ENCODE data around the gene ANXA4.
"Not testable (repeated sequence)": the region's sequence is repeated elsewhere in the genome, so short reads cannot be mapped to it uniquely, and the experiment has no call there.

ANXA4 gene

DNA sequence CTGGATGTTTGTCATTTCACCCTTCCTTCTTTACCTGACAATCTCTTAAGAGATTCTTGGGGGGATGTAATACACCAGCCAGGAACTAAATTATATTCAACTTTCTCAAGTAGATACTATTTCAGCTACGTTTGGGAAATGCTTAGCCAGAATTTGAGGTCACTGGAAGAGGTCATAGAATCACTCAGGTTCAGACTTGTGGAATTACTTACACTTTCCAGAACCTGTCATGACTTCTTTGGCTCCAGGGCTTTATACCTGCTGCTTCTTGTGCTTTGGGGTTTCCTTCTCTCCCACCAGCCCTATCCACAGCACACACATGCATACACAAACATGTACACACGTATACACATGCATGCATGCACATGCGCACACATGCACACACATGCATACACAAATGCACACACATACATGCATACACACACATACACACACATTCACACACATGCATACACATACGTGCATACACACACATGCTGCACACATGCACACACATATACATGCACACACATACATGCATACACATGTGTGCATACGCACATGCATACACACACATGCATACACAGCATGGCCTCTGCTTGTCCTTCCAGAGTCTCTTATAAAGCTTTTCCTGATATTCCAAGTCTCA, 23.5 kb upstream of the ANXA4 start:
- in situ Hi-C loops (cut with MboI; ENCODE audit: low sequenced_read_pairs) = no loop called here

DNA sequence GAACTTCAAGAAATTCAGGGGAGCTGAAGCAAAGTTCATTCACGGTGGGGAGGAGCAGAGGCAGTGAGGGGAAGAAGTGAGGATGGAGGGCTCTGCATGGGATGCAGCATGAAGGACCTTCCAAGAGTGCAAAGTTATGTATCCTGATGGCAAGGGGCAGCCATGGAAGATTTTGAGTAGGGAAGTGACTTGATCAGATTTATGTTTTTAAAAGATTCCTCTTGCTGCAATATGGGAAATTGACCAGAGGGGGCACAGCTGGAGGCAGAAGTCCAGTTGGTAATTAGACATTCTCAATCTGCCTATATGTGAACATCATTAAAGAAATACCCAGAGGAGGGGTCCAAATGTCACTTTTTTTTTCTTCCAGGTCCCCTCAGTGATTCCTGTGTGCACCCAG, 21.5 kb upstream of the ANXA4 start:
- in situ Hi-C loops (cut with MboI; ENCODE audit: low sequenced_read_pairs) = no loop called here

DNA sequence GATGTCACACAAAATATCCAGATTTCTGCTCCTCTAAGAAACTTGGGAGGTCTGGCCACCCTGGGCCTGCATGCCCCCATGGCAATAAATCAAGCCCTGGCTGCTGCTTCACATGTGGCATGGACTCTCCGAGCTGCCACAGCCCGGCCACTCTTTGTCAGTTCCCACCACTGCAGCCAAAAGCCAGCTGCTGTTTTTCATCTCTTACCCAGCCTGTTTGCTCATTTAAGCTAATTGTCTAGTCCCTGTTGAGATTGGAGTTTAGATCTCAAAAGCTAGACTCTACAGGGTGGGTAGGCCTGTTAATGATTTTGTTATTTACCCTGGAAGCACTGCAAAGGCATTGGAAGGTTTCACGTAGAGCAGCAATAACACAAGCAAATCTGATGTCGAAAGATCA, 20.9 kb upstream of the ANXA4 start:
- in situ Hi-C loops (cut with MboI; ENCODE audit: low sequenced_read_pairs) = no loop called here

DNA sequence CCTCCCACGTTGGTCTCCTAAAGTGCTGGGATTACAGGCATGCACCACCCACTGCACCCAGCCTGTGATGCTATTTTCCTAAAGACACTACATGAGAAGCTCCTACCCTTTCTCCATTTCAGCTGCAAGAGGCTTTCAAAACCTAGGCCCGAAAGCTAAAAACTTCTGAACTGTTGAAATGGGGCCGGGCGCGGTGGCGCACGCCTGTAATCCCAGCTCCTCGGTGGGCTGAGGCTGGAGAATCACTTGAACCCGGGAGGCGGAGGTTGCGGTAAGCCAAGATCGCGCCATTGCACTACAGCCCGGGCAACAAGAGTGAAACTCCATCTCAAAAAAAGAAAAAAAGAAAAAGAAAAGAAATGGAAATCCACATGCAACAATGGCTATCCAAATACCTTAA, 18.1 kb upstream of the ANXA4 start:
- in situ Hi-C loops (cut with MboI; ENCODE audit: low sequenced_read_pairs) = no loop called here

DNA sequence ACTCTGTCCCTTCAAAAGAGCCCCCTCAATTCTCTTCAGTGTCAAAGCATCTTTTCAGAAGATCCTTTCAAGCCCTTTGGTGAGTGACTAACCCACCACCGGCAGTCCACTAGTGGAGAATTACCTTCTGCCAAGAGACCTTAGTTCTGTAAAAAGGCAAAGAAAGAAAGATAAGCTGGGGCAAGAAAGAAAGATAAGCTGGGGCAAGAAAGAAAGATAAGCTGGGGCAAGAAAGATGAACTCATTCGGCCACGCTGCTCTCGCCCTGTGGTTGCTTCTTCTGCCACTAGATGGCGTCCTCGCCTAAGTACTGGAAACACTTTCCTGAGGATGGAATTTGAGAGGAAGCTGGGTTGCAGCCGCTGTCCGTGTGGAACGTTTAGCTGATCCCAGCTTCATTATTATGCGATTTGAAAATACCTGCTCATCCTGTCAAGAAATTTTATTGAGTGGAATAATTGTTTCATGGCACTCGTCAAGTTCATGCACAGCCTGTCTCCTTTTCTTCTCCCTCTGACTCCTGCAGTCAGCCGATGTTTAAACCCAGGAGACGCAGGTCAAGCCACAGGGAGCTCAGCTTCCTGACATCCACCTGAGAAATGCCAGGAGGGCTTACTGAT, 17.3 kb upstream of the ANXA4 start:
- in situ Hi-C loops (cut with MboI; ENCODE audit: low sequenced_read_pairs) = no loop called here

DNA sequence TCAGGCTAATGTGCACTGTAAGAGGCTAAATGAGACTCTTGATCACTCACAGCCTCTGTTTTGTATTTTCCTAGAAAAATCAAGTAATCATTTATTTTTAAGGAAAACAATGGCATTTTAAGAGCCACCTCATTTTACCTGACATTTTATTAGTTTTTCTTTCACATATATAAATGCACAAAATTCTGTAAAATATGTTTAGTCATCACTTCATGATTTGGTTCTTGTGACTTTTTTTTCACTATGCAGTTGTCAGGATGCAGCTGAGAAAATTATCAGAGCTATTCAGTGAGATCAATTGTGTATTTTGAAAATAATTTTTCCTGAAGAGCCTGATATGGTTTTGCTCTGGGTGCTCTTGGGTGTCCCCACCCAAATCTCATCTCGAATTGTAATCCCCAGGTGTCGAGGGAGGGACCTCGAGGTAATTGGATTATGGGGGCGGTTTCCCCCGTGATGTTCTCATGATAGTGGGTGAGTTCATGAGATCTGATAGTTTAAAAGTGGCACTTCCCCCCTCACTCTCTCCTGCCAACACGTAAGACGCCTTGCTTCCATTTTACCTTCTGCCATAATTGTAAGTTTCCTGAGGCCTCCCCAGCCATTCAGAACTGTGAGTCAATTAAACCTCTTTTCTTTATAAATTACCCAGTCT, 16.1 kb upstream of the ANXA4 start:
- in situ Hi-C loops (cut with MboI; ENCODE audit: low sequenced_read_pairs) = no loop called here

DNA sequence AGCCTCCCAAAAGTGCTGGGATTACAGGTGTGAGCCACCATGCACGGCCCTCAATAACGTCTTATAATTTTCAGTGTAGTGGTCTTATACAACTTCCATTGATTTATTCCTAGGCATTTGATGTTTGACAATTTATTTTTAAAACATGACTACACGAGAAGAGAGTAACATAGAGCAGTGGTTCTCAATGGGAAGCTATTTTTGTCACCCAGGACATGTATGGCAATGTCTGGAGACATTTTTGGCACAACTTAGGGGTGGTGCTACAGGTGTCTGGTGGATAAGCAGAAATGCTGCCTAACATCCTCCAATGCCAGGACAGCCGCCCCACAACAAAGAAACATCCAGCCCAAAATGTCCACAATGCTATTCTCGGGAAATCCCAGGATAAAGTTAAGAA, 12.7 kb upstream of the ANXA4 start:
- in situ Hi-C loops (cut with MboI; ENCODE audit: low sequenced_read_pairs) = no loop called here

DNA sequence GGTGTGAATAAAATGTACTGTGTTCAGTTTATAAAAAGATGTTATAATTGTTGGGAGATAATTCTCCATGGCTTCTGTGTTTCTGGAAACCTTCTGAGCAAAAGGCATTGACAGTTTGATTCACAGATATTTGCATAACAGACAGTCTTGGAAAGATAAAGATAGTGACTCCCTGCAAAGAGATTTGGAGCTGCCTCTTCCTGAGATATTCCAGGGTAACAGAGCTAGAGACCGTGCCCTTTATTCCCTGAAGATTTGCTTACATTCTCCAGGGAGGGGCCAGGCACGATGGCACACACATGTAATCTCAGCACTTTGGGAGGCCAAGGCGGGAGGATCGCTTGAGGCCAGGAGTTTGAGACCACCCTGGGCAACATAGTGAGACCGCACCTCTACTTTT, 12.2 kb upstream of the ANXA4 start:
- in situ Hi-C loops (cut with MboI; ENCODE audit: low sequenced_read_pairs) = no loop called here

DNA sequence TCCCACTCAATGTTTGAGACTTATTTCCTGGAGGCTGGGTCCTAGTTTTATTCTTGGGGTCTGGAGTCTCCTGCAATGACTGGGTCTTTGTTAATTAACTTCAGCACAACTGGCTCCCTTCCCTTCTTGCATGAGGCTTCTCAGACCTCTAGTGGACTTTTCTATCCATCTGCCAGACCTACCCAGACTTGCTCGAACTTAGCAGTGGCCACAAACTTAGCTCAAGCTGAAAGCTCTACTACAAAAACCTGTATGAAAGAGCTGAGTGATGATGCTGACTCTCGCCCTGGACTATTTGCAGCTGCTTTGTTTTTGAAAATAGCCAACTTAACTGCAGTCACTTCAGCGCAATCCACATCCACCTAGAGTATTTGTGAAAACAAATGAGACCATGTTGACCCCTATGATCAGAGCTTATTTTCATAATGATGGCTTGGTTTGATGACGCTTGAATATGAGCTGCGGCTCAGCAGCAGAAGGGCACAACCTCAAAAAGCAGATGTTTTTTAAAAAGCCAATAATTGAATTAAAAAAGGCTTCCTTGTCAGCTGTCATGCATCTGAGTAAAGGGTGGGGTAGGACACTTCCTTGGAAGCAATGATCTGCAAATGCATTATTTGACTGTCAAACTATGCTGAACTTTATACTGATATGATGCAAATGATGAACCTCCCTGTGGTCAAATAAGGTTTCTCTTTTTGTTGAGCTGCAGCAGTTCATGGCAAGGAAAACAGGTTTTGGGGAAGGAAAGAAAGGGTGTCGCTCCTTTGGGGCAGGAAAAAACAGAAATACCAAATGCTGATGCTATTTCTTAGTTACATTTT, 10.6 kb upstream of the ANXA4 start:
- in situ Hi-C loops (cut with MboI; ENCODE audit: low sequenced_read_pairs) = no loop called here

DNA sequence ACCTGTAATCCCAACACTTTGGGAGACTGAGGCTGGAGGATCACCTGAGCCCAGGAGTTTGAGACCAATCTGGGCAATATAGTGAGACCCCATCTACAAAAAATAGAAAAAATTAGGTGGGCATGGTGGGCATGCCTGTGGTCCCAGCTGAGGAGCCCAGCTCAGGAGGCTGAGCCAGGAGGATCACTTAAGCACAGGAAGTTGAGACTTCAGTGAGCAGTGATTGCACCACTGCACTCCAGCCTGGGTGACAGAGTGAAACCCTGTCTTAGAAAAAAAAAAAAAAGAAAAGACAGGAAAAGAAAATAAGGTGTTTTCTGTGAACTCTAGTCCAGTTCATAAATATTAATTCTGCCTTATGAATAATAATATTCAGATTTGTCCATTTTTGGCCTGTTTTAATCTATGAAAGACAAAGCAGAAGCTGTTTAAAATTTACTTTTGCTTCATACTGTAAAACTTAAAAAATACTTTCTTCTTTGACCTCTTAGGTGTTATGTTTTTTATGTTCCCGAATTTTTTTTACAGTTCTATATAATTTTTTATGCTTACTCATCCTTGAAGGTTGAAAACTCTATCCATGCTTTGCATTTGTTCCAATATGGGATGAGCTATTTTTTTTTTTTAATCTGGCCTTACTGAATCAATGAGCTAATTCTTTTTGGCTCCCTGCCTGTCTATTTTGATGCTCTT, 8.4 kb upstream of the ANXA4 start:
- in situ Hi-C loops (cut with MboI; ENCODE audit: low sequenced_read_pairs) = no loop called here

DNA sequence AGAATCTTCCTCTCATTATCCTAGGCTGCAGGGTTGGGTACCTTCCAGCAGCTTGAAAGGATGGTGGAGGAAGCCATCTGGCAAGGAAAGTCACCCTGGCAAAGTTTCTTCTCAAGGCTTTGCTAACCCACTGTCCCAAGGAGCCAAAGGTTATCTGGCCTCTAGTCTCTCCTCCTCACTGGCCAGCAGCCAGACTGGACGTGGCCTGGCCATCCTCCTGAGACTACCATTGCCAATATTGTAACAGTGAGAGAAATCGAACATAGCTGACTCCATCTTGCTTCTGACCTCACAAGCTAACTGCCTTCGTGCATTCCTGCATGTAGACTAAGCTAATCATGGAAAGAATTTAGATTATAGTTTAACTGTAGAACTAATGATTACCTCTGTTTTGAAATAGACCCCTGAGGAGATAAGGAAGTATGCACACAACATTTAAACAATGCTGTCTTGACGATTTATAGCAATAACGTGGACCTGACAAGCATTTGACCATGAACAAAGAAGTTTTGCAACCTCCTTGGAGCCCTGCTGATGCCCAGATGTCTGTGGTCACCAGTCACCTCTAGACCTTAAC, 7.8 kb upstream of the ANXA4 start:
- in situ Hi-C loops (cut with MboI; ENCODE audit: low sequenced_read_pairs) = no loop called here

DNA sequence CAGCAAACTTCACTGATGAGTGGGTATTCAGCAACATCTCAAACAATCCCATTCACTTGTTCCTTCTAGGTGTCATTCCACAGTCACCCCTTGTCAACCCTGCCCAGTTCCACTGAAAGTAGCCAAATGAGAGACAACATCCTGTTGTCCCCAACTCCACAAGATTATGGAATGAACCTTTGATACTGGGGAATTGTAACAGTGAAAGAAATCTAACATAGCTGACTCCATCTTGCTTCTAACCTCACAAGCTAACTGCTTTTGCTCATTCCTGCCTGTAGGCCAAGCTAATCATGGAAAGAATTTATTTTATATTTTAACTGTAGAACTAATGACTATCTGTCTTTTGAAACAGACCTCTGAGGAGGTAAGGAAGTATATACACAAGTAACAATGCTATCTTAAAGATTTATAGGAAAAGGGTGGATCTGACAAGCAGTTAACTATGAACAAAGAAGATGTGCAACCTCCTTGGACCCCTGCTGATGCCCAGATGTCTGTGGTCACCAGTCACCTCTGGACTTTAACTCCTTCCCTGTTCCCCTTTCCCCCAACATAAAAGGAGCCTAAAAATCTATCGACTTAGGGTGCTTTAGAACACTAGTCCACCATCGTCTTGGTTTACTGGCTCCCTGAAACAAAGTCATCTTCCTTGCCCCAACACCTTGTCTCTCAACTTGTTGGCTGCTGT, 6.9 kb upstream of the ANXA4 start:
- in situ Hi-C loops (cut with MboI; ENCODE audit: low sequenced_read_pairs) = no loop called here

DNA sequence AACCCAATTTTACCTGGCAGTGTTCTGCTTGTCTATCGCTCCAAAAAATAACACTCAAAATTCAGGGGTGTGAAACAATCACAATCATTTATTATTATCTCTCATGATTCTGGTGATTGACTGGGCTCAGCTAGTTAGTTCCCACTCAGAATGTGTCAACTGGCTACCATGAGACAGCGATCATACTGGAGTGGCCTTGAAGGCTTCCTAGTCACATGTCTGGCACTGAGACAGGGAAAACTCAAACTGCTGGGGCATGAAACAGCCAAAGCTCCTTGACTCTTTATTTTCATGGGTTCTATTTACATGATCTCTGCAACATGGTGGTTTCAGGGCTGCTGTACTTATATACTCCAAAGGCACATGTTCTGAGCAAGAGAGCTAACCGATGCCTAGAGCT, 6.2 kb upstream of the ANXA4 start:
- in situ Hi-C loops (cut with MboI; ENCODE audit: low sequenced_read_pairs) = no loop called here

DNA sequence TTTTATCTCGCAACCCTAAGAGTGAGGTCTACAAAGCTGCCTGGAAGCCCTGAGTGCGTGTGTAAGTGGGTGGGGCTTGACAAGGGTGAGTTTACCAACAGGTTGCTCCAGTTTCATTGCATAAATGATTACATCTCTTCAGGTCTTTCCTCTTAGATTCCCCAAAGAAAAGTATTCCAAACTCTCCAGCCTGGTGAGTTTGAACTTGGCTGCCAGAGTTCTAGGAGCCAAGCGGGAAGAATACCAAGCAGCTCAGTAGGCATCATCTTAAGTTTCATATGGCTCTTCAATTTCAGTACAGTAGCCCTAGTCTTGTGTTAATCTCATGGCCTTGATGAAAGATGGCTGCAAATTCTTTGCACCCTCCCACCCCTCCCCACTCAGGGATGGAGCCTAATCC, 3.8 kb upstream of the ANXA4 start:
- in situ Hi-C loops (cut with MboI; ENCODE audit: low sequenced_read_pairs) = not testable (repeated sequence)

DNA sequence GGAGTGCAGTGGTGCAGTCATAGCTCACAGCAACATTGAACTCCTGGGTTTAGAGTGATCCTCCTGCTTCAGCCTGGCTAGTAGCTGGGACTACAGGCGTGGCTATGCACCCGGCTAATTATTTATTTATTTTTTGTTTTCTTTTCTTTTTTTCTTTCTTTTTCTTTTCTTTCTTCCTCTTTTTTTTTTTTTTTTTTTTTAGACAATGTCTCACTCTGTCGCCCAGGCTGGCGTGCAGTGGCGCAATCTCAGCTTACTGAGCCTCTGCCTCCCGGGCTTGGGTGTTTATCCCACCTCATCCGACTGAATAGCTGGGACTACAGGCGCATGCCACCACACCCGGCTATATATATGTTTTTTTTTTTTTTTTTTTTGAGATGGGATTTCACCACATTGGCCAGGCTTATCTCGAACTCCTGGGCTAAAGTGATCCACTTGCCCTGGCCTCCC, 1.4 kb upstream of the ANXA4 start:
- in situ Hi-C loops (cut with MboI; ENCODE audit: low sequenced_read_pairs) = no loop called here

DNA sequence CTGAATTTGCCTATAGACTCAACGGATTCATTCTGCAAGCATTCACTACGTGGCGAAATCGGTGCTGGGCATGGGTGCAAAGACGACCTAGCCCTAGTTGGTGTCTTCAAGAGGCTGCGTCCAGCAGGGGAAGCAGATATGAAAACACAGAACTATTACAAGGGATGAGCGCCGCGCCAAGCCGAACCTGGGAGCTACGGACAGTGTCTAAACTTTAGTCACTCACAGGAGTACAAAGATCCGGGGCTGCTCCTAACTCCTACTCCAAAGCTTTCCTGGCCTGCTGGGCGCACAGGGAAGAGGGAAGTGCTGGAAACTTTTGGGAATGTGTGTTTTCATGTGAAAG, 732 bp upstream of the ANXA4 start:
- in situ Hi-C loops (cut with MboI; ENCODE audit: low sequenced_read_pairs) = no loop called here

DNA sequence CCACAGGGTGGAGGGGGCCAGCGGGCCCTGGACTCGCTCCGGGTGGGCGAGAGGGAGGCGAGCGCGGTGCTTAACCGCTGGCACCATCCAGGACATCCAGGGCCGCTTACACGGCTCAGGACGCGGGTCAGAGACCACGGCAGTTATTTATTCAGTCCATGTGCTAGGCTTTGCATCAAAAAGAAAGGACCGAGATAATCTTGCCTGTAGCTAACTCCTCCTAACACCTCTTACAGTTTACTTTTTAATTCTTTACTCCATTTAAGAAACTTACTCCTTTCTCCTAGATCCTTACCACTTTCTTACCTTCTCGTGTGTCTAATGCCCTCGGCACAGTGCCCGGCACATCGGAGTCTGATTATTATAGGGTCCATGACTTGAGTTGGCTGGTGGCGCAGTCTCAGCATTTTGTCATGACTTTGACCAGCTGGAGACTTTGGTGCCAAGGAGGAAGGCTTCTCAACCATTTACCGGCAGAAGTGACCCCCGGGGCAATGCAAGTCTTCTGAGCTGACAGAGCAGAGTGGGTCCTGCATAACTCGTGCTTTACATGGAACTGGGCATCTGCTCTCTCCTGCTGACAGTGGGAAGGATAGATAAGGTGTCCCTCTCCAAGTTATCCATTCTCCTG, 503 bp downstream of the ANXA4 start:
- in situ Hi-C loops (cut with MboI; ENCODE audit: low sequenced_read_pairs) = no loop called here

DNA sequence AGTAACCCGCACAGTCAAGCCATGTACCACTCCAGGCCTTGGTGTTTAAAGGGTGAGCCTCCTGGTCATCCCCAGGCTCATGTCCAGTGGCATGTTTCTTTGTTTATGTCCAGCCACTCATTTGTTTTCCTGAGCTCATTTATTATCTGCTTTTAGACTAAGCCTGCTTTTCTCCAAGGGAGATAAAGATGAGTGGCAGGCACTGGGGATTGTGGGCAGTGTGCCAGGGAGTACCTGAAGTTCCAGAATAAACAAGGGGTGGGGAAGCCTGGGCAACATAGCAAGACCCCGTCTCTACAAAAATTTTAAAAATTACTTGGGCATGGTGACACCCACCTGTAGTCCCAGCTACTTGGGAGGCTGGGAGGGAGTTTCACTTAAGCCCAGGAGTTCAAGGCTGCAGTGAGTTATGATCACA, 1.9 kb downstream of the ANXA4 start:
- in situ Hi-C loops (cut with MboI; ENCODE audit: low sequenced_read_pairs) = no loop called here

DNA sequence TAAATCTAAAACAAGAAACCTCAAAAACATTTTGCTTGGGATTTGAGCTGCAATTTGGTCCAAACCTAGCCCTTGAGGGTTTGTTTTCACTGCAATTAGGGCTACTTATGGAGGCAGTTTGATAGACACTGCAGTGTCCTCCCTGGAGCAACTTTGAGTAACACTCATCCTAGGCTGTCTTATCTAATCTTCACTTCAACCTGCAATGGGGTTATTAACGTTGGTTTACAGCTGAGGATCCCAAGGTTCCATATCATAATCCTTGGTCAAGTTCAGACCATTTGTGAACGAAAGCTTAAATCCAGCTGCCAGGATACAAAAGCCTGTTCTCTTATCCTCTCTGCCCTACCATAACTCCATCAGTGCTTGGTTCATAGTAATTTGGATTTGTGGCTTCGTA, 2.5 kb downstream of the ANXA4 start:
- in situ Hi-C loops (cut with MboI; ENCODE audit: low sequenced_read_pairs) = no loop called here

DNA sequence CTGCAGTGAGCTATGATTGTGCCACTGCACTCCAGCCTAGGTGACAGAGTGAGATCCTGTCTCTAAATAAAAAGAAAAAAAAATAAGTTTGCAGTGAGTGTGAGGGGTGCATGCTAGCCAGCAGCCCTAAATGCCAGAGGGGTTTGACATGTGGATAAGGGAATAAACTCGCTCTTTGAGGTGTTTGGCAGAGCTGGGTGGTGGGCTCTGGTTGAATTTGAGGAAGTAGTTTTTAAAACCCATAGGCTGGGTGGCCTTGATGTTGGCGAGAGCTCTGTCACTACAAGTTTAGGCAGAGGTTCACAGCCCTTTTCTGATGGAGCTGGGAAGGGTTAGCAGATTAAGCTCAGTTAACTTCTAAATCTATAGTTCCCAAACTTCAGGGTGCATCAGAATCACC, 3.1 kb downstream of the ANXA4 start:
- in situ Hi-C loops (cut with MboI; ENCODE audit: low sequenced_read_pairs) = no loop called here

Measured in hTERT RPE-1 (cell line).